MCF 10A (cell line): ENCODE data around the gene EWSR1. TPM values are rescaled to one million over a fixed set of nuclear protein-coding genes. Genes with fewer than 3 reads are reported as not detected.

Experiments
- BruUV-seq: library from RNA; stranded (reverse); fragments of 400-500 nt; replicated peaks from 2 replicates; lab custom pipeline; 2021; lab: Mats Ljungman, UMichigan
- CTCF ChIA-PET: fragments of 300-600 bp; sonication (Branson Sonifier 250); formaldehyde crosslinking; extraction: SDS; loops from one replicate; lab custom pipeline; 2021; ENCODE audit warnings: antibody characterized with exemption, inconsistent platforms; lab: Yijun Ruan, JAX
- POLR2A ChIA-PET: fragments of 300-600, 350-650 bp; sonication (Branson Sonifier 250); formaldehyde crosslinking; extraction: SDS; loops from one replicate; lab custom pipeline; 2020; ENCODE audit warnings: antibody characterized with exemption, inconsistent platforms; lab: Yijun Ruan, JAX
- DNase-seq: peaks from one replicate; pipeline ENCODE4 v3.0.0-alpha.2; 2018; ENCODE audit not compliant: unreplicated experiment
- H3K27ac Mint-ChIP-seq: one replicate; pipeline ENCODE4 v1.8.0; 2022; ENCODE audit warnings: mild to moderate bottlenecking, low read depth, mixed read lengths; ENCODE audit not compliant: unreplicated experiment
- H3K27me3 Mint-ChIP-seq: one replicate; pipeline ENCODE4 v1.8.0; 2022; ENCODE audit warnings: mixed read lengths; ENCODE audit not compliant: insufficient read depth, unreplicated experiment
- H3K36me3 Mint-ChIP-seq: one replicate; pipeline ENCODE4 v1.8.0; 2022; ENCODE audit warnings: mild to moderate bottlenecking, moderate library complexity, mixed read lengths; ENCODE audit not compliant: insufficient read depth, unreplicated experiment
- H3K4me1 Mint-ChIP-seq: one replicate; pipeline ENCODE4 v1.8.0; 2022; ENCODE audit warnings: mixed read lengths; ENCODE audit not compliant: insufficient read depth, unreplicated experiment
- H3K4me3 Mint-ChIP-seq: one replicate; pipeline ENCODE4 v1.8.0; 2022; ENCODE audit warnings: mild to moderate bottlenecking, moderate library complexity, mixed read lengths; ENCODE audit not compliant: unreplicated experiment
- H3K9me3 Mint-ChIP-seq: one replicate; pipeline ENCODE4 v1.8.0; 2022; ENCODE audit warnings: mixed read lengths; ENCODE audit not compliant: unreplicated experiment
- CTCF ChIP-seq: fragments of 200-600 bp; IDR thresholded peaks from one replicate; pipeline ENCODE4 v1.8.0; 2022; ENCODE audit warnings: antibody characterized with exemption, mild to moderate bottlenecking; ENCODE audit not compliant: unreplicated experiment
- intact Hi-C: fragments of 100-400 bp; cut with micrococcal nuclease; formaldehyde crosslinking; loops from 2 replicates; pipeline ENCODE4 v1.14.1; 2022
- total RNA-seq: library from RNA; stranded (reverse); gene quantifications from 2 replicates; pipeline ENCODE4 v1.2.3, GENCODE V29; 2022

EWSR1 gene
- total RNA-seq, 1 experiment from 2014 or later = 486 TPM

GRCh38 chr22:29338398-29338797 is 70.3 kb downstream of the EWSR1 start:
- peaks cover 38% of the 10 kb centered on the region for H3K36me3 Mint-ChIP-seq
- no peaks in the 10 kb centered on the region for H3K27me3 Mint-ChIP-seq
- TF ChIP-seq CTCF = no peak
- H3K9me3 Mint-ChIP-seq = no peaks in the 10 kb centered on the region
- H3K4me3 Mint-ChIP-seq = no peak overlapping the region
- DNase-seq = no peak
- H3K27ac Mint-ChIP-seq = no peak overlapping the region
- ChIA-PET POLR2A (interaction anchor here (0.6 kb wide), 2 partner anchors 29 to 34 kb away, joined by 3 read pairs; no protein-coding TSS in a partner anchor), CTCF (no interaction called here)
- intact Hi-C loops = no loop called here
- no TSS peak for BruUV-seq
- H3K4me1 Mint-ChIP-seq = peaks cover 19% of the 10 kb centered on the region

DNA sequence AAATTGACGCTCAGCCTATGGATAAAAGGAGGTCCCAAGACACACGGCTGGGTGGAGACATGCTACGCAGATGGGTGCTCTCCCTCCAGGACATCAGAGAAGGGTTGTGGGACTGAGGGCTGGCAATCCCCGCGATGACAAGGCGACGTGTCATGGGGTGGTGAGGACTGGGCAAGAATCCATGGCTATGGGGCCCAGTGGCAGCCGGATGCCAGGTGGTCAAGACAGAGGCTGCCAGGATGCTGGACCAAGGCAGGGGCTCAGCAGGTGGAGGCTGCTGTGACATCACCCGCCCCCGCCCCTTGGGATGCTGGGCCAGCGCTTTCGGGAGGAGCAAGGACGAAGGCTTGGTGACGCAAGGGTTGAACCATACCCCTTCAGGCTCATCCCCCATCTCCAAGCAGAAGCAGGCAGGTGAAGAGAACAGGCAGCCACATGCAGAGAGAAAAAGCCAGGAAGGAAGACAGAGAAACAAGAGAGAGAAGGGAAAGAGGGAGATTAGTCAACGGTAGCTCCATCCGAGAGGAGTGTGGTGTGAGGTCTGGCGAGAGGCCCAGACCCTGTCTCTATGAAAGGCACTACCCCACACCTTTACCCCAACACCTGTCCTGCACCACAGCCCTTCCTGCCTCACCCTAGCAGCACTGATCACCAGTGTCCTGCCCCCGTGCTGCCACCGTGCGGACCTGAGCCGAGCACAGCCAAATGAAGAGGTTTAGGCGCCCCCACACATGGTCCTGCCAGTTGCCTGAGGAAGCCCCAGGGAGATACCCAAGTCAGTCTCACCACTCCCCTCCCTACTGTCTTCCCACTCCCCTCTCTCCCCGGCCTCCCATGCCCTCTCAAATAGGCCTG is 71.5 kb downstream of the EWSR1 start:
- peak; percentile 61 for DNase-seq

DNA sequence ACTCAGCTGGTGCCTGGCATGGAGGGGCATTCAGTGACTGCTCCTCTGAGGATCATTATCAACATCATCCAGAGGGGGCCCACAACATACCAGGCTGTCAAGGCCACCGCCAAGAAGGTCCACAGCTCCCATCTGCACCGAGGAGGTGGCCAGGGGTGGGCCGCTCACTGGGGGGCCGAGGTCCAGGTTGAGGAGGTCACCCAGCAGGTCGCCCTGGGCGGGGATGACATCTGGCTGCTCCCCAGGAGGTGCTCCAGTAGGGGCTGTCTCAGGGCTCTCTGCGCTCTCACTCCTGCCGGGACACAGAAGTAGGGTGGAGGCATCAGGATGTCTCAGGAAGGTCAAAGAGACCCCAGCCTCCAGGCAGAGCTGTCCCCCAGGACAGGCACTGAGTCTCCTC is 72.5 kb downstream of the EWSR1 start:
- intact Hi-C loops = no loop called here
- TF ChIP-seq CTCF = no peak
- DNase-seq = no peak
- Mint-ChIP-seq H3K36me3 (peaks cover 54% of the 10 kb centered on the region), H3K27ac (no peak overlapping the region), H3K4me3 (no peak overlapping the region), H3K4me1 (peaks cover 29% of the 10 kb centered on the region), H3K27me3 (no peaks in the 10 kb centered on the region), H3K9me3 (no peaks in the 10 kb centered on the region)
- no TSS peak for BruUV-seq
- ChIA-PET CTCF (interaction anchor here (0.6 kb wide), 1 partner anchor 749 kb away, joined by 3 read pairs; no protein-coding TSS in a partner anchor), POLR2A (interaction anchor here (0.7 kb wide), 1 partner anchor 77 kb away, joined by 3 read pairs; no protein-coding TSS in a partner anchor)

More for the DNA sequence above, 71.5 kb downstream of the EWSR1 start:
- Mint-ChIP-seq H3K4me3 (no peak overlapping the region), H3K36me3 (peaks cover 48% of the 10 kb centered on the region), H3K27me3 (no peaks in the 10 kb centered on the region), H3K27ac (no peak overlapping the region), H3K4me1 (peaks cover 28% of the 10 kb centered on the region), H3K9me3 (no peaks in the 10 kb centered on the region)
- intact Hi-C loops = no loop called here
- ChIA-PET POLR2A (interaction anchor here (1.0 kb wide), 1 partner anchor 31 kb away, joined by 4 read pairs; no protein-coding TSS in a partner anchor), CTCF (no interaction called here)
- TF ChIP-seq CTCF = no peak
- no TSS peak for BruUV-seq
